ENCODE results near the gene FGFR1OP2.

DNA sequence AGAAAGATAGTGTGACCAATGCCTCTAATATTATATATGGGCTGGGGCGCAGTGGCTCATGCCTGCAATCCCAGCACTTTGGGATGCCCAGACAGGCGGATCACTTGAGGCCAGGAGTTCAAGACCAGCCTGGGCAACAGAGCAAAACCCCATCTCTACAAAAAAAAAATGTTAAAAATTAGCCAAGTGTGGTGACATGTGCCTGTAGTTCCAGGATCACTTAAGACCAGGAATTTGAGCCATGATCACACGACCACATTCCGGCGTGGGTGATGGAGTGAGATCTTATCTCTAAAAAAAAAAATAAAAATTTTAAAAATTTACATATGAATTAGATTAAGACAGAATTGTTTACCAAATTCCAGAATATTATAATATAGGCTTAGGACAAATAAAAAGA, 63.9 kb downstream of the FGFR1OP2 start:
- TF ChIP-seq, protein P1, sequence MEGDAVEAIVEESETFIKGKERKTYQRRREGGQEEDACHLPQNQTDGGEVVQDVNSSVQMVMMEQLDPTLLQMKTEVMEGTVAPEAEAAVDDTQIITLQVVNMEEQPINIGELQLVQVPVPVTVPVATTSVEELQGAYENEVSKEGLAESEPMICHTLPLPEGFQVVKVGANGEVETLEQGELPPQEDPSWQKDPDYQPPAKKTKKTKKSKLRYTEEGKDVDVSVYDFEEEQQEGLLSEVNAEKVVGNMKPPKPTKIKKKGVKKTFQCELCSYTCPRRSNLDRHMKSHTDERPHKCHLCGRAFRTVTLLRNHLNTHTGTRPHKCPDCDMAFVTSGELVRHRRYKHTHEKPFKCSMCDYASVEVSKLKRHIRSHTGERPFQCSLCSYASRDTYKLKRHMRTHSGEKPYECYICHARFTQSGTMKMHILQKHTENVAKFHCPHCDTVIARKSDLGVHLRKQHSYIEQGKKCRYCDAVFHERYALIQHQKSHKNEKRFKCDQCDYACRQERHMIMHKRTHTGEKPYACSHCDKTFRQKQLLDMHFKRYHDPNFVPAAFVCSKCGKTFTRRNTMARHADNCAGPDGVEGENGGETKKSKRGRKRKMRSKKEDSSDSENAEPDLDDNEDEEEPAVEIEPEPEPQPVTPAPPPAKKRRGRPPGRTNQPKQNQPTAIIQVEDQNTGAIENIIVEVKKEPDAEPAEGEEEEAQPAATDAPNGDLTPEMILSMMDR (IDR thresholded peaks at IDR 0.05), result no peak
- TF ChIP-seq POLR2A (IDR thresholded peaks at IDR 0.05), result no peak
